IMR-90 (cell line): ENCODE results near the gene GOLT1B. TPM values are rescaled to one million over a fixed set of nuclear protein-coding genes. Genes with fewer than 3 reads are reported as not detected.

Experiments
- ATAC-seq: fragments of 200-7000 bp; cut with Tn5 transposase; 2 replicates; pipeline ENCODE4 v1.9.1; 2020; ENCODE audit warnings: low read depth, mild to moderate bottlenecking, moderate library complexity
- Bru-seq: library from RNA; stranded (reverse); fragments of 400-500 nt; gene quantifications from one replicate; lab custom pipeline; 2021; lab: Mats Ljungman, UMichigan
- BruChase-seq, 2 experiments: library from RNA; stranded (reverse); fragments of 400-500 nt; gene quantifications; one replicate each; lab custom pipeline; 2021; lab: Mats Ljungman, UMichigan
- BruUV-seq: library from RNA; stranded (reverse); fragments of 400-500 nt; replicated peaks from 2 replicates; lab custom pipeline; 2021; lab: Mats Ljungman, UMichigan
- CTCF ChIA-PET: fragments of 300-600 bp; formaldehyde crosslinking; extraction: SDS; loops from one replicate; lab custom pipeline; 2021; ENCODE audit warnings: antibody characterized with exemption; lab: Yijun Ruan, JAX
- POLR2A ChIA-PET: fragments of 300-600 bp; sonication (Branson Sonifier 250); formaldehyde crosslinking; loops from one replicate; lab custom pipeline; 2022; ENCODE audit warnings: antibody characterized with exemption; ENCODE audit not compliant: unreplicated experiment; lab: Charles Lee
- DNase-seq: peaks from one replicate; pipeline ENCODE4 v3.0.0; 2013
- H2AFZ ChIP-seq: replicated peaks from 2 replicates; pipeline ENCODE3; 2013; ENCODE audit warnings: low read length, mild to moderate bottlenecking; ENCODE audit not compliant: poor library complexity
- H2AK5ac ChIP-seq: 2 replicates; pipeline ENCODE4 v1.6.1; 2013; ENCODE audit warnings: low read depth, low read length, inconsistent platforms
- H2AK9ac ChIP-seq: replicated peaks from 2 replicates; pipeline ENCODE3; 2013; ENCODE audit warnings: mild to moderate bottlenecking, low read depth, low read length, moderate library complexity; ENCODE audit not compliant: poor library complexity
- H2BK120ac ChIP-seq: 2 replicates; pipeline ENCODE4 v1.6.1; 2013; ENCODE audit warnings: low read depth, low read length, inconsistent platforms
- H2BK15ac ChIP-seq: 3 replicates; pipeline ENCODE4 v1.6.1; 2013; ENCODE audit warnings: low read depth, low read length, inconsistent platforms
- H2BK20ac ChIP-seq: 2 replicates; pipeline ENCODE4 v1.6.1; 2013; ENCODE audit warnings: low read depth, mild to moderate bottlenecking, inconsistent platforms, low read length, moderate library complexity
- H2BK5ac ChIP-seq: 2 replicates; pipeline ENCODE4 v1.6.1; 2013; ENCODE audit warnings: mild to moderate bottlenecking, low read depth, low read length, inconsistent platforms; ENCODE audit not compliant: poor library complexity, severe bottlenecking
- H3K14ac ChIP-seq: replicated peaks from 2 replicates; pipeline ENCODE4 v1.6.1; 2013; ENCODE audit warnings: low read depth, low read length, inconsistent platforms
- H3K18ac ChIP-seq: 2 replicates; pipeline ENCODE4 v1.6.1; 2013; ENCODE audit warnings: low read depth, low read length, control low read depth
- H3K23ac ChIP-seq: 2 replicates; pipeline ENCODE4 v1.6.1; 2013; ENCODE audit warnings: low read depth, low read length, inconsistent platforms
- H3K27ac ChIP-seq: 2 replicates; pipeline ENCODE4 v1.5.1; 2013; ENCODE audit warnings: mild to moderate bottlenecking, control low read depth, low read length; ENCODE audit not compliant: insufficient read depth
- H3K27me3 ChIP-seq: 2 replicates; pipeline ENCODE4 v1.6.1; 2013; ENCODE audit warnings: low read length; ENCODE audit not compliant: control insufficient read depth, insufficient read depth
- H3K36me3 ChIP-seq: 2 replicates; pipeline ENCODE4 v1.6.1; 2013; ENCODE audit warnings: low read length, mixed read lengths; ENCODE audit not compliant: control insufficient read depth, insufficient read depth
- H3K4ac ChIP-seq: 2 replicates; pipeline ENCODE4 v1.6.1; 2013; ENCODE audit warnings: low read depth, low read length, inconsistent platforms
- H3K4me1 ChIP-seq: 2 replicates; pipeline ENCODE4 v1.6.1; 2013; ENCODE audit warnings: low read length, mixed read lengths; ENCODE audit not compliant: control insufficient read depth, insufficient read depth
- H3K4me2 ChIP-seq: 2 replicates; pipeline ENCODE4 v1.6.1; 2013; ENCODE audit warnings: low read depth, mild to moderate bottlenecking, control low read depth, low read length, moderate library complexity
- H3K4me3 ChIP-seq: 2 replicates; pipeline ENCODE4 v1.5.1; 2013; ENCODE audit warnings: low read depth, mild to moderate bottlenecking, control low read depth, low read length, moderate library complexity; ENCODE audit not compliant: insufficient read depth
- H3K56ac ChIP-seq: 2 replicates; pipeline ENCODE4 v1.6.1; 2013; ENCODE audit warnings: low read length, inconsistent platforms; ENCODE audit not compliant: insufficient read depth; ENCODE audit errors: extremely low read depth
- H3K79me1 ChIP-seq, 2 experiments: 2 replicates each; pipeline ENCODE4 v1.6.1; 2013; ENCODE audit warnings: low read length in 2 of 2, inconsistent platforms in 1 of 2, low read depth in 1 of 2
- H3K9ac ChIP-seq: 2 replicates; pipeline ENCODE4 v1.6.1; 2013; ENCODE audit warnings: low read depth, low read length, control low read depth
- H3K9me1 ChIP-seq: 2 replicates; pipeline ENCODE4 v1.6.1; 2013; ENCODE audit warnings: low read length, inconsistent platforms; ENCODE audit not compliant: insufficient read depth
- H3K9me3 ChIP-seq: 2 replicates; pipeline ENCODE4 v1.6.1; 2013; ENCODE audit warnings: low read length; ENCODE audit not compliant: control insufficient read depth, insufficient read depth
- H4K20me1 ChIP-seq: 2 replicates; pipeline ENCODE4 v1.6.1; 2013; ENCODE audit warnings: low read length, inconsistent platforms; ENCODE audit not compliant: insufficient read depth
- H4K5ac ChIP-seq: 2 replicates; pipeline ENCODE4 v1.6.1; 2013; ENCODE audit warnings: mild to moderate bottlenecking, low read depth, low read length, control low read depth
- H4K8ac ChIP-seq, 2 experiments: 2 replicates each; pipeline ENCODE4 v1.6.1; 2013; ENCODE audit warnings: low read depth in 2 of 2, low read length in 2 of 2, control low read depth in 1 of 2, inconsistent platforms in 1 of 2
- H4K91ac ChIP-seq: 2 replicates; pipeline ENCODE4 v1.6.1; 2013; ENCODE audit warnings: low read depth, low read length, inconsistent platforms; ENCODE audit not compliant: insufficient read depth
- BHLHE40 ChIP-seq: fragments of 150-350 bp; IDR thresholded peaks from 2 replicates; pipeline ENCODE4 v1.6.1; 2016; ENCODE audit warnings: mild to moderate bottlenecking, low read depth, low read length
- ELK1 ChIP-seq: fragments of 150-350 bp; IDR thresholded peaks from 2 replicates; pipeline ENCODE4 v1.6.1; 2016; ENCODE audit warnings: low read depth, mild to moderate bottlenecking, low read length, moderate library complexity, borderline replicate concordance
- FOS ChIP-seq: fragments of 150-350 bp; IDR thresholded peaks from 2 replicates; pipeline ENCODE4 v1.6.1; 2016; ENCODE audit warnings: low read depth, low read length
- MAFK ChIP-seq: IDR thresholded peaks from 2 replicates; pipeline ENCODE4 v1.6.1; 2012; ENCODE audit warnings: low read depth, low read length, improper control_type of control experiment
- MXI1 ChIP-seq: IDR thresholded peaks from 2 replicates; pipeline ENCODE4 v1.6.1; 2012; ENCODE audit warnings: low read depth, mild to moderate bottlenecking, low read length, moderate library complexity, borderline replicate concordance
- POLR2A ChIP-seq: IDR thresholded peaks from 2 replicates; pipeline ENCODE4 v1.6.1; 2012; ENCODE audit warnings: mild to moderate bottlenecking, low read depth, low read length
- RCOR1 ChIP-seq: IDR thresholded peaks from 2 replicates; pipeline ENCODE4 v1.6.1; 2012; ENCODE audit warnings: mild to moderate bottlenecking, low read length, improper control_type of control experiment; ENCODE audit not compliant: insufficient replicate concordance
- SMC3 ChIP-seq: fragments of 150-350 bp; IDR thresholded peaks from 2 replicates; pipeline ENCODE4 v1.6.1; 2016; ENCODE audit warnings: low read depth, mild to moderate bottlenecking, antibody characterized with exemption, low read length, moderate library complexity
- whole genome bisulfite sequencing, 2 experiments: methylation state at CpG; one replicate each; pipeline versions ENCODE4 v1.1.5 to v1.1.7; 2013; ENCODE audit warnings: missing lambda C conversion rate in 2 of 2; ENCODE audit not compliant: insufficient read length in 1 of 2; ENCODE audit errors: extremely low coverage in 2 of 2; 5-methylcytosine and 5-hydroxymethylcytosine counted together
- dilution Hi-C: fragments of 300-500 bp; cut with HindIII; formaldehyde crosslinking; loops from one replicate; pipeline ENCODE4 v1.14.3; 2018; ENCODE audit warnings: low sequenced_read_pairs; ENCODE audit not compliant: unreplicated experiment
- in situ Hi-C: fragments of 300-500 bp; cut with MboI; formaldehyde crosslinking; loops from 3 replicates; pipeline ENCODE4 v1.14.3; 2019; ENCODE audit warnings: low sequenced_read_pairs, inconsistent platforms, mixed read lengths
- intact Hi-C: fragments of 100-400 bp; cut with micrococcal nuclease; formaldehyde crosslinking; loops from 2 replicates; pipeline ENCODE4 v1.10.0; 2022
- long read RNA-seq: library from polyadenylated mRNA; unstranded; transcript quantifications from one replicate; pipeline ENCODE4 v2.0.0, GENCODE V29; 2021; ENCODE audit not compliant: unreplicated experiment
- polyA plus RNA-seq, 3 experiments: library from polyadenylated mRNA; depleted of rRNA; stranded (reverse); fragments of >200 nt; gene quantifications; 2 replicates each; pipeline ENCODE4 v1.2.3, GENCODE V29; 2012; ENCODE audit warnings: low replicate concordance in 1 of 3
- total RNA-seq: library from RNA; depleted of rRNA; stranded (reverse); fragments of >200 nt; gene quantifications from 2 replicates; pipeline ENCODE4 v1.2.3, GENCODE V29; 2012; rRNA removed

The GOLT1B gene
- total RNA-seq: 50.5 and 83.9 TPM in 2 replicates
- 17.8 and 27.2 TPM in 2 replicates for polyA plus RNA-seq (2012; rRNA removed)
- polyA plus RNA-seq (2012; cell fraction: cytosol; rRNA removed): 1.9 and 4.4 TPM in 2 replicates
- polyA plus RNA-seq (2012; cell fraction: nucleus; rRNA removed; ENCODE audit: low replicate concordance): 2.1 and 26.0 TPM in 2 replicates
- percentile 92 among the genes with signal in this experiment for Bru-seq, nascent RNA
- percentile 94 among the genes with signal in this experiment for BruChase-seq, experiment 1, labeled RNA remaining after a 6-hour chase
- percentile 95 among the genes with signal in this experiment for BruChase-seq, experiment 2, labeled RNA remaining after a 2-hour chase
- long read RNA-seq, transcript GOLT1B-201 (5 exons, 3,227 nt): major isoform, 134 of 147 reads
- long read RNA-seq, transcript GOLT1B-203 (6 exons, 1,210 nt): minor isoform, 5 of 147 reads
- long read RNA-seq, partial matches to known transcripts: 1 of 147 reads
- long read RNA-seq, other reads (novel, unspliced or antisense): 2 of 147 reads

DNA sequence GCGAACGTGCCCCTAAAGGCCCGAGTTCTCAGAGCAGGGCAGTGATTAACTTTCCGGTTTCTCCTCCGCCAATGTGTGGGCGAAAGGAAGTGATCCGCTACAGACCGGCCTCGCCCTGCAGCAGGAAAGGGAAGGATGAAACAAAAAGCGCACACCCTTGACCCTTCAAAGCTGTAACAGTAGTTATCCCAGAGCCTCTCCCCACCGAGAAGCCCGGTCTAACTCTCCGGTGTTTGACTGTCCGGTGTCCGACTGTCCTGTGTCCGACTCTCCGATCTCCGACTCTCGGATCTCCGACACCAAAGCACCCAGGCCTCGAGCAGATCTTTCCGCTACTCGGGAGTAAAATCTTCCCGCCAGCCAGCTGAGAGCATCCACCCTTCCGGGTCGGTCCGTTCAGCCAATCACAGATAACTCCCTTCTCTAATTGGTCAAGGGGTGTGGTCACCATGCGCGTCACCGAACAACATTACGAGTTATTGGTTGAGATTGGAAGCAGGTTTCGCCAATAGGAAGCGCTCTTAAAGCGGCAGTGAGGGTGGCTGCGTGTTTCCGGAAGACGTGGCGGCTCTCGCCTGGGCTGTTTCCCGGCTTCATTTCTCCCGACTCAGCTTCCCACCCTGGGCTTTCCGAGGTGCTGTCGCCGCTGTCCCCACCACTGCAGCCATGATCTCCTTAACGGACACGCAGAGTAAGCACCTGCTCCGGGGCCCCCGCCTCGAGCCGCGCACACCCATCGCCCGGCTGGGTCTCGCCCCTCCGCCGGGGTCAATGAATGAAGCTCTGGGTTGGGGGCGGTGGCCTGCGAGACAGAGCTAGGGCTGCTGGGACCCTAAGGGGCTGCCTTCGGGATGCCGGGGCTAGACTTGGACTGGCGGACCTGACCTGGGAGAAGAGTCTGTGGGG lies at the start of gene GOLT1B, which contains the start of gene RECQL:
GOLT1B (plus strand) TSS at position 532 of the 906 bp plus-strand sequence; CDS start at position 667, 135 bp downstream.
RECQL (minus strand) TSS at position 378 of the 906 bp plus-strand sequence. CDS start 2,065 bp downstream, outside the sequence.
- H3K79me1 ChIP-seq: peaks cover 19 to 43% of the 10 kb centered on the region in 2 experiments
- H2BK20ac ChIP-seq: no peak within 1 kb of the TSS
- in situ Hi-C loops: loop anchor here (10.0 kb wide), 1 partner anchor 143 kb away; no protein-coding TSS in a partner anchor
- peak within 1 kb of the TSS; percentile 91 for H3K14ac ChIP-seq
- ChIA-PET CTCF (interaction anchor here (1.0 kb wide), 1 partner anchor 47 kb away, joined by 3 read pairs; no protein-coding TSS in a partner anchor), POLR2A (interaction anchor here (0.6 kb wide), 1 partner anchor 677 kb away, joined by 3 read pairs; no protein-coding TSS in a partner anchor)
- peak within 1 kb of the TSS; percentile 61 for H2BK5ac ChIP-seq
- H2BK15ac ChIP-seq: peak within 1 kb of the TSS; percentile 47; the same call in 1 of the 3 replicates
- H3K4me2 ChIP-seq: peak within 1 kb of the TSS; percentile 91
- peak within 1 kb of the TSS; percentile 60 for H3K4me3 ChIP-seq
- peak; percentile 96 for ATAC-seq
- peak; percentile 63; the same call in 1 of the 2 replicates for TF ChIP-seq FOS
- peak; percentile 93 for TF ChIP-seq POLR2A
- peak; percentile 45; the same call in 1 of the 2 replicates for TF ChIP-seq MXI1
- peak; percentile 37 for TF ChIP-seq MAFK
- no peak for TF ChIP-seq SMC3
- TF ChIP-seq RCOR1: no peak
- no peak for TF ChIP-seq ELK1
- 0 out of 2 replicates have a peak, but pooled peaks have one; percentile 39 for TF ChIP-seq BHLHE40
- no peaks in the 10 kb centered on the region for H3K9me3 ChIP-seq
- H4K91ac ChIP-seq: peak within 1 kb of the TSS; percentile 76
- peak within 1 kb of the TSS; percentile 91 for H3K23ac ChIP-seq
- H2AK5ac ChIP-seq: peak within 1 kb of the TSS; percentile 70
- peak within 1 kb of the TSS; percentile 79 to 88 for H4K8ac ChIP-seq
- peak within 1 kb of the TSS; percentile 82 for H3K56ac ChIP-seq
- H3K9me1 ChIP-seq: peaks cover 4% of the 10 kb centered on the region; the same call in 1 of the 2 replicates
- intact Hi-C loops: loop anchor here (5.0 kb wide), 1 partner anchor 156 kb away; the partner anchor contains the start of gene LDHB
- peak within 1 kb of the TSS; percentile 43 for H4K5ac ChIP-seq
- H3K9ac ChIP-seq: peak within 1 kb of the TSS; percentile 93
- peak within 1 kb of the TSS; percentile 87 for H3K4ac ChIP-seq
- H3K18ac ChIP-seq: no peak within 1 kb of the TSS; the same call in 1 of the 2 replicates
- dilution Hi-C loops: no loop called here
- peaks cover 2% of the 10 kb centered on the region for H3K4me1 ChIP-seq
- no TSS peak for BruUV-seq
- peak; percentile 99 for DNase-seq
- peaks cover 13% of the 10 kb centered on the region; the same call in 1 of the 2 replicates for H4K20me1 ChIP-seq
- peak within 1 kb of the TSS; percentile 96 for H2AK9ac ChIP-seq
- peak within 1 kb of the TSS; percentile 97 for H2AFZ ChIP-seq
- WGBS, 2 experiments: 0% methylated on average over 22 of the region's 61 CpGs; no CpG with 5 or more reads in 1 of the 2 experiments
- H3K36me3 ChIP-seq: peaks cover 6% of the 10 kb centered on the region
- no peaks in the 10 kb centered on the region for H3K27me3 ChIP-seq
- H3K27ac ChIP-seq: peak within 1 kb of the TSS; percentile 69
- peak within 1 kb of the TSS; percentile 16; the same call in 1 of the 2 replicates for H2BK120ac ChIP-seq
